BE2C (cell line): ENCODE measurements around the gene B3GAT2.

ENCODE experiments used
- DNase-seq: peaks from one replicate; pipeline ENCODE4 v3.0.0-alpha.2; 2020
- H3K27me3 ChIP-seq: fragments of 250-450 bp; sonication (Bioruptor Pico); 2 replicates; pipeline ENCODE4 v1.5.1; 2020; ENCODE audit warnings: mild to moderate bottlenecking
- H3K36me3 ChIP-seq: fragments of 250-450 bp; sonication (Bioruptor Pico); 2 replicates; pipeline ENCODE4 v1.5.1; 2020; ENCODE audit warnings: mild to moderate bottlenecking
- H3K4me1 ChIP-seq: fragments of 250-450 bp; sonication (Bioruptor Pico); 2 replicates; pipeline ENCODE4 v1.5.1; 2020
- H3K4me3 ChIP-seq: 2 replicates; pipeline ENCODE4 v1.5.1; 2011; ENCODE audit warnings: low read depth, low read length
- H3K9me3 ChIP-seq: fragments of 250-450 bp; sonication (Bioruptor Pico); 2 replicates; pipeline ENCODE4 v1.5.1; 2020
- TF ChIP-seq, protein P1 (sequence below): IDR thresholded peaks from 2 replicates; pipeline ENCODE4 v1.5.1; 2012; ENCODE audit warnings: mild to moderate bottlenecking, low read depth, low read length

The B3GAT2 gene

DNA sequence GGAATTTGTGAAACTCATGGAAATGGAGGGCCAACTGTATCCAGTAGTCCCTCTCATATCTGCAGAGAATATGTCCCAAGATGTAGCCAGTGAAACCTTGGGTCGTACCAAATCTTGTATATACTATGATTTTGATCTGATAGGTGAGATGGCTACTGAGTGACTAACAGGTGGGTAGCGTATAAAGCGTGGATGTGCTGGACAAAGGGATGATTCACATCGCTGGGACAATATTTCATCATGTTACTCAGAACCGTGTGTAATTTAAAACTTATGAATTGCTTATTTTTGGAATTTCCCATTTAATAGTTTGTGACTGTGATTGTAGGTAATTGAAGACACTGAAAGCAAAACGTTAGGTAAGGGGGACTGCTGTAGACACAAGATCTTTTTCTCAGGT, 145.1 kb downstream of the B3GAT2 start:
- H3K9me3 ChIP-seq, result no peaks in the 10 kb centered on the region
- no peak overlapping the region for H3K4me3 ChIP-seq
- no peaks in the 10 kb centered on the region for H3K4me1 ChIP-seq
- H3K27me3 ChIP-seq, result no peaks in the 10 kb centered on the region
- no peak for DNase-seq
- TF ChIP-seq, protein P1, sequence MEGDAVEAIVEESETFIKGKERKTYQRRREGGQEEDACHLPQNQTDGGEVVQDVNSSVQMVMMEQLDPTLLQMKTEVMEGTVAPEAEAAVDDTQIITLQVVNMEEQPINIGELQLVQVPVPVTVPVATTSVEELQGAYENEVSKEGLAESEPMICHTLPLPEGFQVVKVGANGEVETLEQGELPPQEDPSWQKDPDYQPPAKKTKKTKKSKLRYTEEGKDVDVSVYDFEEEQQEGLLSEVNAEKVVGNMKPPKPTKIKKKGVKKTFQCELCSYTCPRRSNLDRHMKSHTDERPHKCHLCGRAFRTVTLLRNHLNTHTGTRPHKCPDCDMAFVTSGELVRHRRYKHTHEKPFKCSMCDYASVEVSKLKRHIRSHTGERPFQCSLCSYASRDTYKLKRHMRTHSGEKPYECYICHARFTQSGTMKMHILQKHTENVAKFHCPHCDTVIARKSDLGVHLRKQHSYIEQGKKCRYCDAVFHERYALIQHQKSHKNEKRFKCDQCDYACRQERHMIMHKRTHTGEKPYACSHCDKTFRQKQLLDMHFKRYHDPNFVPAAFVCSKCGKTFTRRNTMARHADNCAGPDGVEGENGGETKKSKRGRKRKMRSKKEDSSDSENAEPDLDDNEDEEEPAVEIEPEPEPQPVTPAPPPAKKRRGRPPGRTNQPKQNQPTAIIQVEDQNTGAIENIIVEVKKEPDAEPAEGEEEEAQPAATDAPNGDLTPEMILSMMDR, result no peak
- H3K36me3 ChIP-seq, result no peaks in the 10 kb centered on the region
